HG03575 (cell line): ENCODE data around the gene KIF6.

Source experiments
- ATAC-seq: cut with Tn5 transposase; IDR thresholded peaks from one replicate; pipeline ENCODE4 v1.9.1; 2021; ENCODE audit not compliant: unreplicated experiment, insufficient number of reproducible peaks, low FRiP score; ENCODE audit errors: extremely low read depth

The KIF6 gene

DNA sequence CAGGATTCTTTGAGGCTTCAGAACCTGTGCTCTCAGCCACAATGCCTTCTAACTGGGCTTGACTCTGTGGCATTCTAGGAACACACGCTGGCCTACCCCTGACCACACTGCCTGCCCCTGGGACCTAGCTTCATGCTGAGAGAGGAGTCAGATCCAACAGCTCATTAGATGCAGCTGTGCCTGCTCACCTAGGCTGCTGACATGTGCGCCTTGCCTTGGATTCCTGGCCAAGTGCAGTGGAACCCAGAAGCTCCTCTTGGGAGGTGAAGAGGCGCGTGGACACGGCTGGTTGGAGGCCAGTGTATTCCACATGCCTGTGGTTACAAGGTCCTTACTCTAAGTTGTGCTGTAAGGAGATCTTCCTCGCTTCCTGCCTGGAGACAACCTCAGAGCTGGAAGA is 378.0 kb downstream of the KIF6 start:
- no peak for ATAC-seq

DNA sequence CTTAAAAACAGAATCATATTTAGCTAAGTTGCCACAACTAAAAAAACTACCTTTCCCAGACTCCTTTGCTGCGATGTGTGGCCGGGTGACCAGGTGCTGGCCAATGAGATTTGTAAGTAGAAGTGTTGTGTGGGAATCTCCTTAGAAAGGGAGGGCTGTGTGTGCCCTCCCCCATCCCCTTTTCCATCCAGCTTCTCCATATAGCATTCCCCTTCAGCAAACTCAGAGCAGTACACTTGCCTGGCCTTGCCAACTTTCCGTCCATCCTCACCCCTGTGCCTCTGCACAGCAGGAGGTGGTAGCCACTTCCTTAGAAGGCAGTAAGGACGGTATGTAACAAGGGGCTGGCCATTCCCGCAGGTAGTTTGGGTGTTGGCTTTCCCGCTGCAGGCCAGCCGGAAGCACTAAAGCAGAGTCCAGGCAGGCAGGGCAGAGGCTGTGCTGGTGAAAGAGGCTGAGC is 380.4 kb downstream of the KIF6 start:
- no peak for ATAC-seq

DNA sequence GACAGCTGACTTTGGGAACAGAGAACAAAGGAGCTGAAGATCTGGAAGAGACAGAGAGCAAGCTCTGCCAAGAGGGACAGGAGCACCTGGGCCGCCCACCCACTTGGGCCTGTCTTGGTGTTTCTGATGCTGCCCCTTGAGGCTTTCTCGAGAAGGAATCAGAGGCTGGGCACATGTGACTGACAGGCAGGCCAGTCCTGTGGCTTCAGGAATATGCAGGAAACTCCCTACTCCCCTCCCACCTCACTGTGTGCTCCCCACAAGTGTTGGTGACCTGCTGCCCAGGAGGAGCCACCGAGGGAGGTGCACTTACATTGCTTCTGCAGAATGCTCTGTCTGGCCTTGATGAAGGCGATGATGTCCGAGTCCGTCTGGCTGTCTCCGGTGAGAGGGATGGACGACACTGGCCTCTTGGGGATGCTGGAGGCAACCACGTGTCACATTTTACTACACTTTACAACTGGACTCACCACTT is 381.8 kb downstream of the KIF6 start:
- no peak for ATAC-seq

DNA sequence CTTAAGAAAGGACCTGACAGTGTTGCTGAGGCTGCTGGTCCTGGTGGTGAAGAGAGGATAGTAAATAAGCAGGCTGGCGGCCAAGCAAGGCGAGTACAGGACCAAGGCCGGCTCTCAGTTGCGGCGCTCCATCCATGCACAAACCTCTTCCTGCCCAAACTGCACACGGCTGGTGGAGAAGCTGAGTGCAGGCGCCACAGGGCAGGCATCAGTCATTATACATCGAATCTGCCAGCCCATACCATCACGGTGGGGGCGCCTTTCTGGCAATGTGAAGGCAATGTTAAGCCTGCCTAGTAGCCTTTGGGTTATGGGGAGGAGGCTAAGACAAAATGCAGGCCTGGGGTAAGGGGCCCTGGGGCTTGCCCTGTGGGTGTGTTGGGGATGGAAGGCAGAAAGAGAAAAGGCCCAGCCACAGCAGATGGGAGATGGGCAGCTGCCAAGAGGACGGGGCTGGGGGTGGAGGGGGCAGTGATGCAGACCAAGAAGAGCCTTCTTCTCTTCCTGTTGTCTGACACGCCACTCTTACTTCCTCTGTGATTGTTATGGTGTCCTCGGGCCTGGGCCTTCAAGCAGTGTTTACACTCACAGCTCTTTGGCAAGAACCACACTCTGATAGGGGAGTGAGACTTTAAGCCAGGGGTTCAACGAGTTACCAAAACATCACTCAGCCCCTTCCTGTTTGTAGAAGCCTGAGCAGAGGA is 382.4 kb downstream of the KIF6 start:
- no peak for ATAC-seq

DNA sequence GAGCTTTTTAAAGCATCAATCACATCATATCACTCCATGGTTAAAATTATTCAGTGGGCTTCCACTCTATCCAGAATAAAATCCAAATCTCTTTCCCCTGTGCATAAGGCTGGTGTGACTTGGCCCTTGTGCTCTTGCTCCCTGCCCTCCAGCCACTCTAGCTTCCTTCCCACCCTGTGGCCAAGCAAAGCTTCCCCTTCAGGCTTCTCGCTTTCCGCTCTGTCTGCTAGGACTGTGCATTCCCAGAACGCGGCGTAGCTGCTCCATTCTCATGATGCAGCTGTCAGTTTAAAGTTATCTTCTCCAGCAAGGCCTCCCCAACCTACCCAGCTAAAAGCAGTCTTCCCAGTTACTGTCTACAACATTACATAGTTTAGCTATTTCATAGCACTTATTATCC is 383.3 kb downstream of the KIF6 start:
- ATAC-seq = no peak

DNA sequence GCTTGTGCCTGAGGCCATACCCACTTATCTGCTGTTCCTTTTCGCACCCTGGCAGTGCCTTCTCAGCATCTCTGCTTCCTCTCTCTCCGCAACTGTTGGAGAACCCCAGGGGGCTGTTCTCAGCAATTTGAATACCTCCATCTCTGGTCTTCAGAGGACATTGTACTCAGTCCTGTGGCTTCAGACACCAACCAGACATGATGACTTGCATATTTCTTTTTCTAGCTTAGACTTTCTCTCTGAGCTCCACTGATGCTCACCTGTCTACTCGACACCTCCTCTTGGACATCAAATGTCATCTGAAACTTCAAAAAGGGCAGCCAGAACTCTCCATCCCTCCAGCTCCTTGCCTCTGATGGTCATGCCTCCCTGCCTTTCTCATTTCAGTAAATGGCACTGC is 383.9 kb downstream of the KIF6 start:
- ATAC-seq = no peak

DNA sequence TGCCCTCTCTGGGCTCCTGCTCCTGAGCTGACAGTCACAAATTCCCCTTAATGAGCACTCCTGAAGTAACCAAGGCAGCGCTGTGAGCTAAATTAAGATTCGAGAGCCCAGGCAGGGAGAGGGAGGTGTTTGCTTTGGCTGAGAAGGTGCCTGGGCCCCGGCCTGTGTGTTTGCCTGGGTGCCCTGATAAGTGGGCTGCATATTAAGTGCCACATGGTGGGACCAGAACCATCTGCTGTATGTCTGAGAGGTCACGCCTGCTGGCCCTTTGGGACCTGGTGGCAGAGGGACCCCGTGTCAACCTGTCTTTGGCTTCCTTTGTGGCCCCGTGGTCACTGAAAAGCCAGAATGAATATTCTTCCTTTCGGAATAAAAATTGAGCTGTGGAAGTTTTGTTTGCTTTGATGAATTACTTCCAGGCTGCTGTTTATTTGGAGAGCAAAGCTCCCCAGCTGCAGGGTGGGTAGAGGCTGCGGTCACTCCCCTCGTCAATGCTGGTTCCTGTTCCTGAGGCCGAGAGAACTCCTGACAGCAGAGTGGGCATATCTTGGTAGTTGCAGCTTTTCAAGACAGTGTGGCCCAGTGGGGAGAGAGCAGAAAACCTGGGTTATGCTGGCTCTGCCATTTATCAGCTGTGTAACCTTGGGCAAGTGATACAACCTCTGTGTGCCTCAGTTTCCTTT is 385.2 kb downstream of the KIF6 start:
- ATAC-seq = no peak

DNA sequence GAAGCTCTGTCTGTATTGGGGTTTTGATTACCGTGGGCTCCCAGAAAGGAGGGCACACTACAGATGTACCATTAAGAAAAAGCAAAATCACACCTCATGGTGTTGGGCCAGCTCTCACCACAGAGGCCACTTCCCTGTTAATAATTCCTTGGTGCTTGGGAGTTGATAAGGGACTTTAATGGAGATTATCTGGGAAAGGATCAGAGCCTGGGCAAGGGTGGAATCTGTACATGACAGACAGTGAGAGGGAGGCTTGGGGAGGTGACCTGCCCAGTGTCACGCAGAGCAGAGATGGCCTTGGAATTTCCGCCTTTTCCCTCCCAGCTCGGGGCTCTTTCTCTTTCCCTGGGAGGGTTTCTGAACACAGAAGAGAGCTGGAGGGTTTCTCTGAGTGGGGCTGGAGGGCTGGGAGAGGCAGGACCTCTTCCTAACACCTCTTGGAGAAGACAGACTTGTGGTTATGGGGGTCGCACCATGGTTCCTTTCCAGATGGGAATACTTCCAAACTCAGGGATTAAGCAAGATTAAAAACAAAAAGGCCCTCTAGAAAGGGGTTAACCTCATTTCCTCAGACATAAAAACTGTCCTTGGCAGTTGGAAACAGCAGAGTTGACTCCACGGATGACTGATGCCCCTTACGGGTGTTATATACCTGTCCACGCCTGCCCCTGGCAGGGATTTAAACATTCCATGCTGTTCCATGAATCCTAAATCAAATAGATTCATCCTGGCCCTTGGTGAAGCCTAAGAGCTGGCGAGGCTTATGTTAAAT is 385.9 kb downstream of the KIF6 start:
- ATAC-seq = no peak

DNA sequence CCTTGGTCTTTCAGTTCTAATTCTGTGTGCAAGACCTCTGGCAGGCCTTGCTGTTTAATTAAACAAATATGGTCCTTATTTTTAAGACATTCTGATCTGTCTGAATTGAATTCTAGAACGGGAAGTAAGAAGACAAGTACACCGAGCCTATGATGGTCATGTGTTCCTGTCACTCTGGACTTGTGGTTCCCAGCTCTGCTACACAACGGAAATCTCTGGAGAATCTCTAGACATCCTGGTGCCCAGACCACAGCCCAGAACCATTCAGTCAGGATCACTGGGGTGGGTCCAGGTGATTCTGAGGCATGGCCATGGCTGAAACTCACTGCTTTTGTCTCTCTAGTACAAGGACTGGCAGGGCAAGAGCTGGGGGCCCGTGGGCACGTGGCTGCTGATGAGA is 386.8 kb downstream of the KIF6 start:
- no peak for ATAC-seq

DNA sequence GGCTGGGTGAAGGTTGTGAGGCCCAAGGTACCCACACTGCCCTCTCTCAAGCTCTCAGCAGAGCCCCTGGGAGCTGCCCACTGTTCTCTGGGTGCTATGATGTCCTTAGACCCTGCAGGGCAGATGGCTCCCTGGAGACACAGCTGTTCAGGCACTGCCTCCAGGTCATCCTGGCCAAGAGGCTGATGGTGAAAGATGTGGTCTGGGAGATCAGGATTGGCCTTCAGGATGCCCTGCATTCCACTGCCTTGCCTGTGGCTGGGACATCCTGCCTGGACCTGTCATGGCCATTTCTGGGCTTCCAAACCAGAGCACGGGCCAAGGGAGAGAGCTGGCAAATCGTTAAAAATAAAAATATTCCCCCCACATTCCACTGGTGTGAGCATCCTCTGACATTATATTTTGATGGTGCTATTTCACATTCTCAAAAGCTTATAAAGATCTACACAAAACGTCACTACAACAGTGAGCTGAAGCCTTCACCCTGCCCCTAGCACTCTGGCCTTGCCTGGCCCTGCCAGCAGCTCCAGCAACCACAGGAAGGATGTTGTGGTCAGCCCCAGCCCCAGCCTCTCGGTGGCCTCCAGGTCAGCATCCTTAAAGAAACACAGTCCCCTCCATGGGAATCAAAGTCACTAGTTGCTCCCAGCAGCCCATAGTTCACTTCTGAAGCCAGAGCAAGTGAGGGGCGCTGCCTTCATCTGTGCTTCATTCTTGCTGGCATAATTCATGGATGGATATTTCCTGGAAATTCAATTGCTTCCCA is 389.2 kb downstream of the KIF6 start:
- no peak for ATAC-seq

DNA sequence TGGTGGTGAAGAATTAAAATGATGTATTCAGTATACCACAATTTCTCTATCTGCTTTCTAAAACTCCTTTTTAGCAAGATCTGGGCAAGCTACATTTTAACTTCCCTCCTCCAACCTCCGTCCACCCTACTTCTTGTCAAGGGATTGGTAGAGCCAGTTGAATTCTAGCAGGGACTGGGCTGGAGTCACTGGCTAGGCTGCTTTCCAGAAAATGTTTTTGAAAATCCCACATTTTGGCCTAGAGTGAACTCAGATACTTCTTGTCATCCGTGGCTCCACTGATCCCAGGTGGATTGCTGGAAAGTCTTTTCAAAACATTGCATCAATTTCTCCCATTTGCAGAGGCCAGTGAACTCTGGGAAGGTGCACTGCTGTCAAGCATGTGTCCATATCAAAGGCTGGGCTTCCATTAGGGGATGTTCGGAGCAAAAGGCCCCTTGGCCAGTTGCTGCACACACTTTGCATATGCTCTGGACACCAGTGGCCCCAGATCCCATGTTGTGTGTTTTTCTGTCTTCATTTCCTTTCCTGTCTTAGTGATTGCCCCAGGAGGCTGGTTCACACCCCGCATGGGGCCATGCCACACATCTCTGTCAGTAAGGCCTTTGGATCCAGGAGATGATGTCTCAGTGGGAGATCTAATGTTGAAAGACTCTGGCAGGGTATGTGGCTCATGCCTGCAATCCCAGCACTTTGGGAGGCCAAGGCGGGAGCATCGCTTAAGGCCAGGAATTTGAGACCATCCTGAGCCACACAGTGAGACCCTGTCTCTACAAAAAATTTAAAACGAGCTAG is 391.4 kb downstream of the KIF6 start:
- ATAC-seq = no peak

DNA sequence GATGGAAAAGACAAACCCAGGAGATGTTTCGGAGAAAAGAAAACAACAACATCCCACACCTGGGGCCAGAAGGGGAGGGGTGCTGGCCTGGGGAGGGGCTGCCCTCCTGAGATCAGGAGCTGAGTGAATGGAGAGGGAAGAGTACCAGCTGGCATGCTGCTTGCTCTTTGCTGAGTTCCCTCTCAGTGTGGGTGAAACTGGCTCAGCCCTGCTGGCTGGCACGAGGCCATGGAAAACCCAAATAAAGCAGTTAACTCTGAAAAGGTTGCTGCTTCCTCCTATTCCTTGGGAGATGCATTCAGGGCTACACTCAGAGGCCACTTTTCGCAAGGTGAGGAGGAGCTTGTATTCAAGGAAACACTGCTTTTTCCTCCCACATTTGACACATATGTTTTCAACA is 394.7 kb downstream of the KIF6 start:
- ATAC-seq = no peak

DNA sequence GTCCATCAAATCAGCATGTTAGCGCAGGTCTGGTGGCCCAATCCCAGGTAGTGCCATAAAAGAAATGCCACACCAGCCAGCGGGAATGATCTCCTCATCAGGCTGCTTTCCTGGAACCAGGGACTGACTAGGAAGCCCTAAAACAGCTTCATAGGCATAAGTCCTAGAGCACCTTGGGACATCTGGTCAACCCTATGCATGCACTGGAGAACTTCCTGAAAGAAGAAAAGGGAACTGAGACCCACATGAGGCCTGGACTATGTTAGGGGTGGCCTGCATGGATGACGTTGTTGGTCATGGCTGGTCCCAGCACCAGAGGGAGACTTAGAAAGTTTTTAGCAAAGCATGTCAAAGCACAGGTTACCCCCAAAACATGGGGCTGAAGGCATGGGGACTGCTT is 395.2 kb downstream of the KIF6 start:
- no peak for ATAC-seq

DNA sequence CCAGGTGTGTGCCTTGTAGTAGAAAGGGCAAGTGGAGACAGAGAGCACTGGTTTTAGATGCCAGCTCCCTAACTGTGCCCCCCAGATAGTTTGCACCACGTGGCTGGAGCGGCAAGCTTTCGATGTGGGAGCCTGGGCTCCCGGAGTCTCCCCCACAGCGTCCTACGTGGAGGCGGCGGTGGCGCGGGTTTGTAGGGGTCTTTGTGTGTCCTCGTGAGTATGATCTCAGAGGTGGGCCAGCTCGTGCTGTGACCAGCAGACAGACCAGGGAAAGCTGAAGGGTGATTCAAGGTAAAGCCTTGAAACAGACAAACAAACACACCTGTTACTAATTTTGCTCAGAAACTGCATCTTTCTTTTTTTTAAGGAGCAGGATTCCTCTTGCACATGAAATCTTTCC is 397.1 kb downstream of the KIF6 start:
- ATAC-seq = no peak

DNA sequence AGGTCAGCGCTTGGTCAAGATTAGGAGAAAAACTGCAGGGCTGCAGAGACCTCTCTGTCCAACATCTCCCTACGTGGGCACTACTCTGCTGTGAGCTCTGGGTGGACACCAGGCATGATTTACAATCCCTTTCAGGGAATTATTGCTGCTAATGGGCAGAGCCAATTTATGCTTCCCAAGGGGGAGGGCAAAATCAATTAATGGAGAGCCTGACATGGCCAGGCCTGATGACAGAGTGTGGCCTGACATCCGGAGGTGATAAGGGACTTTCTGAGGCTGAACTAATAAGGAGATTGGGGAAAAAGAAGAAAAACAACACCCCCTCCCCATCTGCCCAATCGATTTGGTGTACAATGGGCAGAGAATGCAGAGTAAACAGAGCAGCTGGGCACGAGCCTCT is 397.7 kb downstream of the KIF6 start:
- no peak for ATAC-seq

DNA sequence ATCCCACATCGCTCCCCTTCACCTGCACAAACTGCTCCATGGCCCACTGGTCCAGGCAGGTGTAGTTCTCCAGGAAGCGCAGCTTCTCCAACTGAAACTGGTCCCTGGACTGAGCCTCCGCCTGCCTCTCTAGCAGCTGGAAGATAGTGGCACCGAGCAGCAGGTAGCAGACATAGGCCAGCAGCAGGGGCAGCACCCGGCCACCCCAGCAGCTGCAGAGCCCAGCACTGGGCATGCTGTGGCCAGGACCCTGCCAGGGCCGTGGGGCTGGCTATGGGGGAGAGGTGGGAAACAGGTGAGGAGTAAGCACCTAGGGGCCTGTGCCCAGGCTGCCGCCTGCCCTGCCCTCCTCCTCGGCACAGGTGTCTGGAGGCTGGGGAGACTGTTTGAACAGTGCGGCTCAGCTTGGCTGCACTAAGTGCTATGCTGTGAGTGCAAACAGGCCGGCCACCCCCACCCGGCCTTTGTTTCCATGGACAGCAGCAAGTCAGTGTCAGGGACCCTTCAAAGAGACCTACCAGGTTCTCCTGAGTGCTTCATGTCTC is 402.8 kb downstream of the KIF6 start, which contains the start of gene KCNK16:
Gene KCNK16, minus strand, starts transcription at position 397 of the 545 bp plus-strand sequence. Its CDS starts 162 bp downstream, at position 235.
- ATAC-seq = no peak

DNA sequence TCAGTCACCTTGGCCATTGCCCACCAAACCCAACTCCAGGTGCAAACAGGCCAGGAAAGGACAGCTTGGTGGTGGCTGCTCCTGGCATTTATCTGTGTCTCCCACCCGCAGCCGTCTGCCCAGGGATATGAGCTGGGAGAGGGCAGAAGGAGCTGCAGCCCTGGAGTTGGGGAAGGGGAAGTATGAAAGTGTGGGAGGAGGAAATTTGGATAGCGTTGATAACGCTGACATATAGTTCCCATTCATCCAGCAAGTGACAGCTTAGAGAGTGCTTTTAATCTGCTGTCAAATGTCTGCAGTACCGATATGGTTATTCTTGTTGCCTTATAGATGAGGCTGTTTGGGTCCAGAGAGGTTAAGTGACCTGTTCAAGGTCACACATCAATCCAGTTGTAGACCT is 403.4 kb downstream of the KIF6 start:
- no peak for ATAC-seq

DNA sequence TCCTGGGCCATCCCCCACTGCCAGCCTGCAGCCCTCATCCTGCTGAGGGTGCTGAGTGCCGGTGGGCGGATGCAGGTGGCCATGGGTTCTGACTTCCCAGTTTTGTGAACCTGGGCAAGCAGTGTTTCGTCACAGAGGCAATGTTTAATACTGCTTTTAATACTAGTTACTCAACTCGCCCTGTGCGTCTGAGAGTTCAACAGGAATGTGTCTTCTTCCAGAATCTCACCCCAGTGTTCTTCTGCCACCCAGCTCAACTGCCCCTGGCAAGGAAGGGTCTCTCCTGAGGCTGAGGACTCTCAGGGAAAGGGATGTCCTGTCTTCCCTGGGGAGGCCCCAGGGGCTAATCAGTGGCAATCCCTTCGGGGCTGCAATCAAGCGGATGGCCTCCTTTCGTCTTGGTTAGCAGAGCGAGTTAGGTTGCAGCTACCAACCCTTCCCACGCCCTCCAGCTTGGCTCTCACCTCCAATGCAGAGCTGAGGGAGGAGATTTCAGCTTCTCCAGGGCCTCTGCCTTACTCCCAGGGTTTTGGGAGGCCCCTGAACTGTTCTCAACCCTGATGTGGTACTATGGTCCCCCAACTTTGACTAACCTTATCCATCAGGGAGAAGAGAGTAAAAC is 404.7 kb downstream of the KIF6 start:
- no peak for ATAC-seq
